B cell (primary cell): ENCODE results near the gene LARGE1. TPM values are rescaled to one million over a fixed set of nuclear protein-coding genes. Genes with fewer than 3 reads are reported as not detected.

ENCODE experiments used
- ATAC-seq: fragments of 200-7000 bp; cut with Tn5 transposase; one replicate; pipeline ENCODE4 v1.10.0; 2021; ENCODE audit warnings: low read depth, mild to moderate bottlenecking, moderate number of reproducible peaks, moderate library complexity
- CTCF ChIA-PET: fragments of 350-600 bp; sonication (Branson Sonifier 250); formaldehyde crosslinking; loops from one replicate; lab custom pipeline; 2021; ENCODE audit warnings: antibody characterized with exemption, inconsistent platforms; lab: Charles Lee
- POLR2A ChIA-PET: fragments of 350-600 bp; sonication (Branson Sonifier 250); formaldehyde crosslinking; loops from one replicate; lab custom pipeline; 2021; ENCODE audit warnings: antibody characterized with exemption; lab: Charles Lee
- DNase-seq: peaks from one replicate; pipeline ENCODE4 v3.0.0; 2013
- H2AFZ ChIP-seq: 2 replicates; pipeline ENCODE4 v1.6.1; 2012; ENCODE audit warnings: mild to moderate bottlenecking, low read depth, low read length; ENCODE audit not compliant: insufficient read depth, poor library complexity, severe bottlenecking
- H3K27ac ChIP-seq, 2 donors: 1 replicate in 1 of 2; 2 replicates in 1 of 2; pipeline ENCODE4 v1.5.1; 2012 to 2013; ENCODE audit warnings: low read length in 2 of 2, mild to moderate bottlenecking in 2 of 2, moderate library complexity in 1 of 2
- H3K27me3 ChIP-seq, 4 experiments: fragments of 200-600 bp in 1 of 4; sonication (generic) in 1 of 4; replicated peaks in 1 of 4; 1 replicate in 2 of 4; 2 replicates in 2 of 4; pipeline versions ENCODE4 v1.6.1 to v1.7.0; 2013 to 2016; ENCODE audit warnings: low read length in 3 of 4, mild to moderate bottlenecking in 2 of 4, mixed read lengths in 1 of 4, moderate library complexity in 1 of 4; ENCODE audit not compliant: insufficient read depth in 4 of 4, control insufficient read depth in 3 of 4; ENCODE audit errors: control extremely low read depth in 1 of 4
- H3K36me3 ChIP-seq, 2 experiments: replicated peaks in 1 of 2; 1 replicate in 1 of 2; 2 replicates in 1 of 2; pipeline versions ENCODE4 v1.6.1 to v1.7.1; 2013; ENCODE audit warnings: low read length in 1 of 2; ENCODE audit not compliant: insufficient read depth in 2 of 2, control insufficient read depth in 1 of 2; ENCODE audit errors: control extremely low read depth in 1 of 2, extremely low read depth in 1 of 2
- H3K4me1 ChIP-seq, 2 donors: fragments of 200-600 bp in 1 of 2; sonication (generic) in 1 of 2; 1 replicate in 1 of 2; 2 replicates in 1 of 2; pipeline versions ENCODE4 v1.5.1 to v1.6.1; 2013 to 2017; ENCODE audit warnings: low read length in 2 of 2; ENCODE audit not compliant: control insufficient read depth in 2 of 2, insufficient read depth in 2 of 2
- H3K4me2 ChIP-seq: replicated peaks from 2 replicates; pipeline ENCODE3; 2012; ENCODE audit warnings: mild to moderate bottlenecking, low read depth, low read length; ENCODE audit not compliant: poor library complexity, severe bottlenecking
- H3K4me3 ChIP-seq, 5 experiments: fragments of 200-600 bp in 1 of 5; sonication (generic) in 1 of 5; 1 replicate in 3 of 5; 2 replicates in 2 of 5; pipeline versions ENCODE4 v1.5.1 to v1.7.0; 2011 to 2016; ENCODE audit warnings: low read length in 4 of 5, mild to moderate bottlenecking in 4 of 5, low read depth in 2 of 5, control low read depth in 1 of 5, moderate library complexity in 1 of 5; ENCODE audit not compliant: insufficient read depth in 1 of 5; ENCODE audit errors: control extremely low read depth in 1 of 5, extremely low read depth in 1 of 5
- H3K79me2 ChIP-seq: fragments of 200-600 bp; sonication (generic); one replicate; pipeline ENCODE4 v1.6.0; 2016; ENCODE audit warnings: low read length; ENCODE audit not compliant: control insufficient read depth, insufficient read depth
- H3K9ac ChIP-seq: fragments of 200-600 bp; sonication (generic); 2 replicates; pipeline ENCODE4 v1.6.1; 2017; ENCODE audit warnings: mild to moderate bottlenecking, low read length, moderate library complexity
- H3K9me3 ChIP-seq, 3 donors: one replicate each; pipeline versions ENCODE4 v1.6.1 to v1.7.1; 2013; ENCODE audit warnings: low read length in 2 of 3; ENCODE audit not compliant: control insufficient read depth in 2 of 3, insufficient read depth in 1 of 3; ENCODE audit errors: control extremely low read depth in 1 of 3
- H4K20me1 ChIP-seq: 2 replicates; pipeline ENCODE4 v1.6.0; 2012; ENCODE audit warnings: mild to moderate bottlenecking, low read length; ENCODE audit not compliant: insufficient read depth, control insufficient read depth, poor library complexity, severe bottlenecking
- H3K27ac Mint-ChIP-seq: one replicate; pipeline ENCODE4 v1.8.0; 2021; ENCODE audit warnings: mixed read lengths
- H3K27me3 Mint-ChIP-seq: one replicate; pipeline ENCODE4 v1.8.0; 2021; ENCODE audit warnings: mixed read lengths
- H3K4me1 Mint-ChIP-seq: one replicate; pipeline ENCODE4 v1.8.0; 2021; ENCODE audit warnings: mixed read lengths
- H3K4me3 Mint-ChIP-seq: one replicate; pipeline ENCODE4 v1.8.0; 2021; ENCODE audit warnings: mixed read lengths
- H3K9me3 Mint-ChIP-seq: one replicate; pipeline ENCODE4 v1.8.0; 2022; ENCODE audit warnings: mixed read lengths; ENCODE audit not compliant: insufficient read depth
- EZH2 ChIP-seq: IDR thresholded peaks from 2 replicates; pipeline ENCODE4 v1.6.1; 2012; ENCODE audit warnings: borderline replicate concordance, low read depth, mild to moderate bottlenecking, moderate library complexity, low read length; ENCODE audit not compliant: insufficient read depth, poor library complexity, severe bottlenecking
- WGBS: methylation state at CpG from one replicate; pipeline ENCODE4 v1.1.5; 2013; ENCODE audit warnings: missing lambda C conversion rate; ENCODE audit not compliant: insufficient coverage; 5-methylcytosine and 5-hydroxymethylcytosine counted together
- intact Hi-C: fragments of 100-400 bp; cut with micrococcal nuclease; formaldehyde crosslinking; loops from one replicate; pipeline ENCODE4 v1.10.0; 2022
- polyA plus RNA-seq: library from polyadenylated mRNA; depleted of rRNA; stranded (reverse); fragments of >200 nt; gene quantifications from 2 replicates; pipeline ENCODE4 v1.2.3, GENCODE V29; 2012
- total RNA-seq, 2 donors: library from RNA; stranded (reverse); fragments of 120-200 nt in 1 of 2; gene quantifications; 1 replicate in 1 of 2; 2 replicates in 1 of 2; pipeline versions ENCODE4 v1.2.3 to v1.2.4, GENCODE V29; 2013 to 2022
- TF ChIP-seq, protein P1 (sequence below): fragments of 200-600 bp; IDR thresholded peaks from one replicate; pipeline ENCODE4 v1.8.0; 2022; ENCODE audit warnings: antibody characterized with exemption, mild to moderate bottlenecking

LARGE1 gene
- total and polyA plus RNA-seq, 2 donors (not counting 1 experiment from before 2014, with no cell fraction given) = 20.7 to 82.0 TPM

DNA sequence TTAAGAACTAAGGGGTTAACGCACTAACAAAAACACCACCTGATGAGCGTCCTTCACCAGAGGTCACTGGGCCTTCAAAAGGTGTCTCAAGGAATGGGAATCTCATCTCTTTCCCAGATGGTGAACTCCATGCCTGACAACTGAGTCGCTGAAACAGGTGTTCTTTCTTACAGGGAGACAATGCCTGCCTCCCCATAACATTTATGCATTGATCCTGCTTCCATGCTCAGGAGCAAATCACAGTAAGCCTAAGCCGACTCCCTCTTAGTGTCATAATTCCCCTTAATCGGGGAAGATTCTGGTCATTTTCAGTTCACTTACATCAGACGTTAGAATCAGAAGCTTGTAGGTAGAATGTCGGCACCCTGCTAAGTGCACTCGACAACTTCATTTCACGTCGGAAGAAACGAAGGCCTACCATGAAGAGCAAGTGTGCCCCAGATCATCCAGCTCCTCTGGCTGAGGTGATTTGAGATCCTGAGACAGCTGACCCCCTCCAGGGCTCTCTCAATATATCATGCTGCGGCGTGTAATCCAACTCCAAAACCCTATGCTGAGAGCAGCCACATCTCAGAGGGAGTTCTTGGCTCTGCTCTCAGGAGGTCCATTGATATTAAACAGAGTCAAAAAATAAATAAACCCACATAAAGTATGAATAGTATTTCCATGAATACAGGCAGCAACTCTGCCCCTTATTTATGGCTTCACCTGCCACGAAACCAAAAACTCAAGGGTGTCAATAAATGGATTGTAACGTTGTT lies 163.1 kb downstream of the LARGE1 start:
- Histone ChIP-seq H3K4me1 (peaks cover 0 to 3% of the 10 kb centered on the region in 2 donors), H3K4me3 (no peak overlapping the region), H2AFZ (no peak overlapping the region), H3K27ac (no peak overlapping the region), H3K4me2 (no peak overlapping the region), H4K20me1 (peaks cover 23% of the 10 kb centered on the region), H3K9ac (no peak overlapping the region), H3K27me3 (no peaks in the 10 kb centered on the region), H3K79me2 (peaks cover 15% of the 10 kb centered on the region), H3K36me3 (peaks cover 0 to 23% of the 10 kb centered on the region in 2 experiments), H3K9me3 (peaks cover 0 to 14% (median 0%) of the 10 kb centered on the region in 3 donors)
- Mint-ChIP-seq H3K9me3 (no peaks in the 10 kb centered on the region), H3K27ac (no peak overlapping the region), H3K4me3 (no peak overlapping the region), H3K27me3 (no peaks in the 10 kb centered on the region), H3K4me1 (peaks cover 12% of the 10 kb centered on the region)
- no peak for ATAC-seq
- WGBS = 82% methylated on average over 11 of the region's 15 CpGs
- ChIA-PET CTCF (interaction anchor here (1.0 kb wide), 1 partner anchor 238 kb away, joined by 3 read pairs; no protein-coding TSS in a partner anchor), POLR2A (no interaction called here)
- DNase-seq = no peak
- intact Hi-C loops = no loop called here
- no peak for TF ChIP-seq EZH2
- TF ChIP-seq, protein P1, sequence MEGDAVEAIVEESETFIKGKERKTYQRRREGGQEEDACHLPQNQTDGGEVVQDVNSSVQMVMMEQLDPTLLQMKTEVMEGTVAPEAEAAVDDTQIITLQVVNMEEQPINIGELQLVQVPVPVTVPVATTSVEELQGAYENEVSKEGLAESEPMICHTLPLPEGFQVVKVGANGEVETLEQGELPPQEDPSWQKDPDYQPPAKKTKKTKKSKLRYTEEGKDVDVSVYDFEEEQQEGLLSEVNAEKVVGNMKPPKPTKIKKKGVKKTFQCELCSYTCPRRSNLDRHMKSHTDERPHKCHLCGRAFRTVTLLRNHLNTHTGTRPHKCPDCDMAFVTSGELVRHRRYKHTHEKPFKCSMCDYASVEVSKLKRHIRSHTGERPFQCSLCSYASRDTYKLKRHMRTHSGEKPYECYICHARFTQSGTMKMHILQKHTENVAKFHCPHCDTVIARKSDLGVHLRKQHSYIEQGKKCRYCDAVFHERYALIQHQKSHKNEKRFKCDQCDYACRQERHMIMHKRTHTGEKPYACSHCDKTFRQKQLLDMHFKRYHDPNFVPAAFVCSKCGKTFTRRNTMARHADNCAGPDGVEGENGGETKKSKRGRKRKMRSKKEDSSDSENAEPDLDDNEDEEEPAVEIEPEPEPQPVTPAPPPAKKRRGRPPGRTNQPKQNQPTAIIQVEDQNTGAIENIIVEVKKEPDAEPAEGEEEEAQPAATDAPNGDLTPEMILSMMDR = no peak

DNA sequence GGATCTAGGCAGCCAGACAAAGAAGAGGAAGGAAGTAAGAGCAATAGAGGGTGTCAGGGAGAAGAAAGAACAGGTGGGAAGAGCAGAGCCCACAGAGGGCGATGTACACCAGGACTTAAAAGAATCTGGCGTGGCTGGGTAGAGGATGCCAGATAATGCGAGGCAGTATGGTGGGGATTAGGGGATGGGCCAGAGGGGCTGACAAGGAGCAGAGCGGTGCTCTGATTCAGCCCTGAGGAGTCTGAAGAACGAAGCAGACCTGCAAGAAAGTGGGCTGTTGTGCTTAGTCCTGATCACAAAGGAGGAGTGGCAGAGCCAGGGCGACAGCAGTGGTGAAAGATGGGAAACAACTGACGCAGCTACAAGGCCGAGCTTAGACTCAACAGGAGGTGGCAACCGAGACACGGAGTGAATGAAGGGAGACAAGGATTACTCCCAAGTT lies 163.7 kb downstream of the LARGE1 start:
- Histone ChIP-seq H3K79me2 (peaks cover 19% of the 10 kb centered on the region), H3K27me3 (no peaks in the 10 kb centered on the region), H3K4me3 (no peak overlapping the region), H3K4me1 (peaks cover 0 to 3% of the 10 kb centered on the region in 2 donors), H3K9me3 (peaks cover 0 to 18% (median 0%) of the 10 kb centered on the region in 3 donors), H3K36me3 (peaks cover 0 to 23% of the 10 kb centered on the region in 2 experiments), H3K4me2 (no peak overlapping the region), H2AFZ (no peak overlapping the region), H3K27ac (no peak overlapping the region), H4K20me1 (peaks cover 21% of the 10 kb centered on the region), H3K9ac (no peak overlapping the region)
- no peak overlapping the region for H3K27ac Mint-ChIP-seq
- POLR2A ChIA-PET = no interaction called here
- TF ChIP-seq EZH2 = no peak
- TF ChIP-seq, protein P1 = no peak
- no peak for DNase-seq
- H3K27me3 Mint-ChIP-seq = no peaks in the 10 kb centered on the region
- ATAC-seq = no peak
- peaks cover 2% of the 10 kb centered on the region for H3K9me3 Mint-ChIP-seq
- no peak overlapping the region for H3K4me3 Mint-ChIP-seq
- H3K4me1 Mint-ChIP-seq = peaks cover 12% of the 10 kb centered on the region
- intact Hi-C loops = no loop called here
- CTCF ChIA-PET = interaction anchor here (1.1 kb wide), 1 partner anchor 355 kb away, joined by 3 read pairs; no protein-coding TSS in a partner anchor
- WGBS = 59% methylated on average over 9 of the region's 10 CpGs
